A673 (cell line): Measurements from ENCODE around the gene SAA4. TPM values are rescaled to one million over a fixed set of nuclear protein-coding genes. Genes with fewer than 3 reads are reported as not detected.
"Not testable (repeated sequence)": the region's sequence is repeated elsewhere in the genome, so short reads cannot be mapped to it uniquely, and the experiment has no call there.

Experiments used
- BruUV-seq: library from RNA; stranded (reverse); fragments of 400-500 nt; replicated peaks from 2 replicates; lab custom pipeline; 2021; lab: Mats Ljungman, UMichigan
- CTCF ChIA-PET: fragments of 300-600 bp; sonication (Branson Sonifier 250); formaldehyde crosslinking; loops from one replicate; lab custom pipeline; 2022; ENCODE audit warnings: antibody characterized with exemption; lab: Charles Lee
- POLR2A ChIA-PET: fragments of 300-600 bp; sonication (Branson Sonifier 250); formaldehyde crosslinking; loops from one replicate; lab custom pipeline; 2022; ENCODE audit warnings: antibody characterized with exemption; ENCODE audit not compliant: low non-redundant PET; lab: Charles Lee
- DNase-seq: peaks from one replicate; pipeline ENCODE4 v3.0.0-alpha.2; 2015; ENCODE audit warnings: low spot score
- H3K27ac ChIP-seq: fragments of 200-600 bp; sonication (generic); 2 replicates; pipeline ENCODE4 v1.5.1; 2016; ENCODE audit warnings: mixed run types, low read depth, mild to moderate bottlenecking, mixed read lengths, antibody characterized with exemption, low read length; ENCODE audit not compliant: poor library complexity, severe bottlenecking
- H3K27me3 ChIP-seq: fragments of 200-600 bp; sonication (generic); replicated peaks from 2 replicates; pipeline ENCODE4 v1.6.1; 2017; ENCODE audit warnings: mixed run types, low read depth, mild to moderate bottlenecking, mixed read lengths, antibody characterized with exemption, low read length; ENCODE audit not compliant: insufficient read depth, poor library complexity
- H3K36me3 ChIP-seq: fragments of 200-600 bp; sonication (generic); 2 replicates; pipeline ENCODE4 v1.6.1; 2016; ENCODE audit warnings: mixed run types, mild to moderate bottlenecking, mixed read lengths, antibody characterized with exemption, low read length; ENCODE audit not compliant: insufficient read depth, poor library complexity, severe bottlenecking
- H3K4me1 ChIP-seq: fragments of 200-600 bp; sonication (generic); 2 replicates; pipeline ENCODE4 v1.6.1; 2017; ENCODE audit warnings: mixed run types, mild to moderate bottlenecking, mixed read lengths, antibody characterized with exemption, low read length; ENCODE audit not compliant: insufficient read depth, poor library complexity, severe bottlenecking
- H3K4me3 ChIP-seq: fragments of 200-600 bp; sonication (generic); 2 replicates; pipeline ENCODE4 v1.5.1; 2016; ENCODE audit warnings: low read depth, mixed run types, mild to moderate bottlenecking, mixed read lengths, low read length; ENCODE audit not compliant: poor library complexity, severe bottlenecking
- H3K9me3 ChIP-seq: fragments of 200-600 bp; sonication (generic); 2 replicates; pipeline ENCODE4 v1.6.1; 2016; ENCODE audit warnings: mixed run types, low read depth, mild to moderate bottlenecking, mixed read lengths, antibody characterized with exemption, low read length; ENCODE audit not compliant: poor library complexity, severe bottlenecking
- EZH2 ChIP-seq: fragments of 200-600 bp; sonication (generic); IDR thresholded peaks from 2 replicates; pipeline ENCODE4 v1.6.1; 2017; ENCODE audit warnings: borderline replicate concordance, low read depth, mild to moderate bottlenecking, mixed read lengths, antibody characterized with exemption, low read length; ENCODE audit not compliant: poor library complexity, severe bottlenecking
- intact Hi-C: fragments of 100-400 bp; cut with micrococcal nuclease; formaldehyde crosslinking; loops from one replicate; pipeline ENCODE4 v1.10.0; 2022; ENCODE audit not compliant: unreplicated experiment
- total RNA-seq: library from RNA; stranded (reverse); gene quantifications from 2 replicates; pipeline ENCODE4 v1.2.3, GENCODE V29; 2021
- TF ChIP-seq, protein P1 (sequence below): fragments of 300-800, 200-600 bp; sonication (generic); conservative IDR thresholded peaks from 2 replicates; pipeline ENCODE4 v1.5.1; 2017; ENCODE audit warnings: low read depth, mild to moderate bottlenecking, antibody characterized with exemption, low read length, moderate library complexity, mixed read lengths

The SAA4 gene
- total RNA-seq, 1 experiment from 2014 or later = not detected

DNA sequence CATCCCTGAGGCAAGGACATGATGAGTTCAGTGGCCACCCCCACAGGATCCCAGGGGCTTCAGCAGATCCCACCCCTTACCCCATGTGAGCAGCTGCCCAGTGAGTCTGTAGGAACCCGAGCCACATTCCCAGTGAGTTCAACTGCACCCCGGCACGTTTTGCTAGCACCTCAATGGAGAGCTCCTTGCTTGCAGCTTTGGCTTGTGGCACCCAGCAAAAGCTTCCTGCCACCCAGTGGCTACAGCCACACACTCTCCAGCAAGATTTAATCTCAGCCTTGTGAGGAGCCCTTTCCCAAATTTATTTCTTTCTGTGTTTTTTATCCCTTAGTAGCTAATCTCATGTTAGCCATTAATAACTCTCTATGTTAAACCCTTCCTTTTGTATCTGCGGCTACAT lies 33.5 kb upstream of the SAA4 start:
- intact Hi-C loops = no loop called here
- H3K9me3 ChIP-seq = no peaks in the 10 kb centered on the region
- no peak overlapping the region for H3K4me3 ChIP-seq
- H3K36me3 ChIP-seq = no peaks in the 10 kb centered on the region
- ChIA-PET CTCF (interaction anchor here (0.7 kb wide), 1 partner anchor 26 kb away, joined by 4 read pairs; no protein-coding TSS in a partner anchor), POLR2A (no interaction called here)
- TF ChIP-seq EZH2 = no peak
- TF ChIP-seq, protein P1, sequence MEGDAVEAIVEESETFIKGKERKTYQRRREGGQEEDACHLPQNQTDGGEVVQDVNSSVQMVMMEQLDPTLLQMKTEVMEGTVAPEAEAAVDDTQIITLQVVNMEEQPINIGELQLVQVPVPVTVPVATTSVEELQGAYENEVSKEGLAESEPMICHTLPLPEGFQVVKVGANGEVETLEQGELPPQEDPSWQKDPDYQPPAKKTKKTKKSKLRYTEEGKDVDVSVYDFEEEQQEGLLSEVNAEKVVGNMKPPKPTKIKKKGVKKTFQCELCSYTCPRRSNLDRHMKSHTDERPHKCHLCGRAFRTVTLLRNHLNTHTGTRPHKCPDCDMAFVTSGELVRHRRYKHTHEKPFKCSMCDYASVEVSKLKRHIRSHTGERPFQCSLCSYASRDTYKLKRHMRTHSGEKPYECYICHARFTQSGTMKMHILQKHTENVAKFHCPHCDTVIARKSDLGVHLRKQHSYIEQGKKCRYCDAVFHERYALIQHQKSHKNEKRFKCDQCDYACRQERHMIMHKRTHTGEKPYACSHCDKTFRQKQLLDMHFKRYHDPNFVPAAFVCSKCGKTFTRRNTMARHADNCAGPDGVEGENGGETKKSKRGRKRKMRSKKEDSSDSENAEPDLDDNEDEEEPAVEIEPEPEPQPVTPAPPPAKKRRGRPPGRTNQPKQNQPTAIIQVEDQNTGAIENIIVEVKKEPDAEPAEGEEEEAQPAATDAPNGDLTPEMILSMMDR = no peak
- H3K27ac ChIP-seq = no peak overlapping the region
- H3K27me3 ChIP-seq = no peaks in the 10 kb centered on the region
- no peak for DNase-seq
- no TSS peak for BruUV-seq
- no peaks in the 10 kb centered on the region for H3K4me1 ChIP-seq

DNA sequence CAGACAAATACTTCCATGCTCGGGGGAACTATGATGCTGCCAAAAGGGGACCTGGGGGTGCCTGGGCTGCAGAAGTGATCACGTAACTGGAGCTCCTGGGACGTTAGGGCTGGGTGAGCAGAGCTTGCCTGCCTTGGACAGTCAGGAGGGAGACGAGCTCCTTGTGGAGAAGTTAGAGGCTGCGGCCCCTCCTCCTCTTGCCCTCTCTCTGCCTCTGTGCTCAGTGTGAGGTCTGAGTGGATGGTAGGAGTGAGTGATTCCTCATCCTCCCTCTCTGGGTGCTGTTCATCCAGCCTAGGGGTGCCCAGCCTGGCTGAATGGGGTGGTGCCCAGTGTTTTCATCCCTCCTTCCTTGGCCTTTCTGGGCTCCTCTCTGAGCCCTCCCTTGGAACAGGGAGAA lies 32.6 kb upstream of the SAA4 start:
- H3K9me3 ChIP-seq, H3K27me3 ChIP-seq, H3K27ac ChIP-seq, DNase-seq, BruUV-seq, POLR2A ChIA-PET, H3K4me1 ChIP-seq, intact Hi-C loops, H3K4me3 ChIP-seq, H3K36me3 ChIP-seq, CTCF ChIA-PET: not testable (repeated sequence)

DNA sequence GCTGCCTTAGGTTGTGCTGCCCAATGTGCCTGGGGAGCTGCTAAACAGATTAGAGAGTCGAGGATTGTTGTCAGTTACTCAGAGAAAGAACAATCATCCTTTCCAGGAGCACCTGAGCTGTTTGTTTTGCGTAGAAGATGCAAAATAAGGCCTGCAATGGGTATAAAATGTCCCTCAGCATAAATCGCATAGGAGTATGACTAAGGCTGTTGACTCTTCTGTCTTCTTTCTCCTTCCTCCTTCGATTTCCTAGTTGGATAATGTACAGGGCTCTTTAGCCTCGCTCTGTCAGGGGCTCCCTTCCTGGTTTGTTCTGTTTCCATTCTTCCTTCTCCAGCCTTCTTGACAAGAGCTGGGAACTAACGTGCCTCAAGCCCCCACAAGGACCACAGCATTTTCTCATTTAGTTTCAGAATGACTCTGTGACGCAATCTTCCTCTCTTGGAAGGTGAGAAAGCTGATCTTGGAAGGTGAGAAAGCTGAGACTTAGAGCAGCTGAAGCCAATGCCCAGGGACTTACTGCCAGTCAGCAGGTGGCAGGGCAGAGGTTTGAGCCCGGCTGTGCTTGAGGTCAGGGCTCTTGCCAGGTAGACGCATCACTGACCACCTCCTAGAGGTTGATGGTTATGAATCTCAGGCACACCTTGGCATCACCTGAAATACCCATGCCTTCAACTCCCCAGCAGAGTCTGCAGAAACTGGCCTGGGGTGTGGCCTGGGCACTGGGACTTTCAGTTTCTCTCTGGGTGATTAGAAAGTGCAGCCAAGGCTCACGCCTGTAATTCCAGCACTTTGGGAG lies 30.9 kb upstream of the SAA4 start:
- BruUV-seq, H3K27ac ChIP-seq, H3K36me3 ChIP-seq, H3K4me3 ChIP-seq, H3K27me3 ChIP-seq, H3K4me1 ChIP-seq, CTCF ChIA-PET, DNase-seq, POLR2A ChIA-PET, H3K9me3 ChIP-seq, intact Hi-C loops: not testable (repeated sequence)

DNA sequence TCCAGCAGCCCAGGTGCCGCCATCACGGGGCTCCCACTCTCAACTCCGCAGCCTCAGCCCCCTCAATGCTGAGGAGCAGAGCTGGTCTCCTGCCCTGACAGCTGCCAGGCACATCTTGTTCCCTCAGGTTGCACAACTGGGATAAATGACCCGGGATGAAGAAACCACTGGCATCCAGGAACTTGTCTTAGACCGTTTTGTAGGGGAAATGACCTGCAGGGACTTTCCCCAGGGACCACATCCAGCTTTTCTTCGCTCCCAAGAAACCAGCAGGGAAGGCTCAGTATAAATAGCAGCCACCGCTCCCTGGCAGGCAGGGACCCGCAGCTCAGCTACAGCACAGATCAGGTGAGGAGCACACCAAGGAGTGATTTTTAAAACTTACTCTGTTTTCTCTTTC lies 29.3 kb upstream of the SAA4 start, which contains the start of gene SAA1:
Gene SAA1, plus strand, starts transcription at position 316 of the 400 bp plus-strand sequence. CDS start 624 bp downstream, outside the sequence.
- Histone ChIP-seq H3K27me3 (no peaks in the 10 kb centered on the region), H3K36me3 (no peaks in the 10 kb centered on the region), H3K9me3 (no peaks in the 10 kb centered on the region), H3K4me3 (no peak within 1 kb of the TSS), H3K27ac (no peak within 1 kb of the TSS), H3K4me1 (no peaks in the 10 kb centered on the region)
- POLR2A ChIA-PET = no interaction called here
- TF ChIP-seq EZH2 = no peak
- TF ChIP-seq, protein P1 = no peak
- no peak for DNase-seq
- CTCF ChIA-PET = no interaction called here
- no TSS peak for BruUV-seq
- intact Hi-C loops = no loop called here
